ENCODE data around the gene HEXD. TPM values are rescaled to one million over a fixed set of nuclear protein-coding genes. Genes with fewer than 3 reads are reported as not detected.

Gene HEXD
- total and polyA plus RNA-seq, 2 of the 8 experiments (the other 6 are each of a cell fraction or from before 2014, with no cell fraction given) = 20.6 to 21.8 TPM

DNA sequence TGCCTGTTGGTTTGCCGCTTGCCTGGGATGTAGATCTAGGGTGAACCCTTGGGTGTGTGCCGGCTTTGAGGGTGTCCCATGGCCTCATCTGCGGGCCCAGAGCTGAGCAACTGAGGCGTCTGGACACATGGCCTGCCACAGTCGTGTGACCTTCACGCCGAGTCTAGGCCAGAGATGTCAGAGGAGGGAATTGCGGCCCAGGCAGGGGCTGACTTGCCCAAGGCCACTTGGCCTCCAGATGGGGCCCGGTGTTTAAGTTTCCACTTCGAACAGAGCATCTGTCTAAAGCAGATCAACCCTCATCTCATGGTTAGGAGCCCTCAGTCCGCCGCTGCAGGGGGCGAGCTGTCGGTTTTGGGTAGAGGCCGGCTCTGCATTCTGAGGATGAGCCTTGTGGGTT, 73.4 kb downstream of the HEXD start (continued):
- TF ChIP-seq, protein P1, sequence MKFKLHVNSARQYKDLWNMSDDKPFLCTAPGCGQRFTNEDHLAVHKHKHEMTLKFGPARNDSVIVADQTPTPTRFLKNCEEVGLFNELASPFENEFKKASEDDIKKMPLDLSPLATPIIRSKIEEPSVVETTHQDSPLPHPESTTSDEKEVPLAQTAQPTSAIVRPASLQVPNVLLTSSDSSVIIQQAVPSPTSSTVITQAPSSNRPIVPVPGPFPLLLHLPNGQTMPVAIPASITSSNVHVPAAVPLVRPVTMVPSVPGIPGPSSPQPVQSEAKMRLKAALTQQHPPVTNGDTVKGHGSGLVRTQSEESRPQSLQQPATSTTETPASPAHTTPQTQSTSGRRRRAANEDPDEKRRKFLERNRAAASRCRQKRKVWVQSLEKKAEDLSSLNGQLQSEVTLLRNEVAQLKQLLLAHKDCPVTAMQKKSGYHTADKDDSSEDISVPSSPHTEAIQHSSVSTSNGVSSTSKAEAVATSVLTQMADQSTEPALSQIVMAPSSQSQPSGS (IDR thresholded peaks at IDR 0.05; ENCODE audit: low read length) = no peak
- TF ChIP-seq ASH2L (IDR thresholded peaks at IDR 0.05; ENCODE audit: low read length) (no peak), JUN (IDR thresholded peaks at IDR 0.05; ENCODE audit: low read depth, low read length) (no peak), PHF8 (conservative IDR thresholded peaks at IDR 0.05; ENCODE audit: low read depth, low read length) (no peak), CEBPB (IDR thresholded peaks at IDR 0.05; ENCODE audit: low read depth, low read length) (no peak)

Small RNAs within 50 kb of the gene (small RNA-seq; reads per million reads assigned to genes)
- gene RF00019 (ENCODE audit: insufficient read depth) = not detected

Other genes starting within 250 kb of the HEXD start
- gene CCDC57, start 205.5 kb upstream of the HEXD start, total RNA-seq (2021; fragmentation: NEBNext Ultra II Directional; extraction: Animal tissue kit (Norgen Biotek cat#: 25700)) = 12.6 and 12.9 TPM in 2 replicates
- gene CCDC57, start 205.5 kb upstream of the HEXD start, polyA plus RNA-seq (2011; rRNA removed) = 8.4 and 10.1 TPM in 2 replicates
- gene SLC16A3, start 189.3 kb upstream of the HEXD start, total RNA-seq (2021; fragmentation: NEBNext Ultra II Directional; extraction: Animal tissue kit (Norgen Biotek cat#: 25700)) = 3.6 and 3.8 TPM in 2 replicates
- gene SLC16A3, start 189.3 kb upstream of the HEXD start, polyA plus RNA-seq (2011; rRNA removed) = 8.7 and 12.2 TPM in 2 replicates
- 103 and 107 TPM in 2 replicates for gene CSNK1D, start 144.6 kb upstream of the HEXD start, total RNA-seq (2021; fragmentation: NEBNext Ultra II Directional; extraction: Animal tissue kit (Norgen Biotek cat#: 25700))
- 73.5 and 114 TPM in 2 replicates for gene CSNK1D, start 144.6 kb upstream of the HEXD start, polyA plus RNA-seq (2011; rRNA removed)
- gene CD7, start 100.7 kb upstream of the HEXD start, total RNA-seq (2021; fragmentation: NEBNext Ultra II Directional; extraction: Animal tissue kit (Norgen Biotek cat#: 25700)) = 0.86 and 1.3 TPM in 2 replicates
- gene CD7, start 100.7 kb upstream of the HEXD start, polyA plus RNA-seq (2011; rRNA removed) = 0.83 and 1.8 TPM in 2 replicates
- gene SECTM1, start 84.6 kb upstream of the HEXD start, total RNA-seq (2021; fragmentation: NEBNext Ultra II Directional; extraction: Animal tissue kit (Norgen Biotek cat#: 25700)) = 0.20 and 0.57 TPM in 2 replicates
- gene SECTM1, start 84.6 kb upstream of the HEXD start, polyA plus RNA-seq (2011; rRNA removed) = 0.46 and 0.65 TPM in 2 replicates
- 0.38 and 0.54 TPM in 2 replicates for gene TEX19, start 59.1 kb upstream of the HEXD start, total RNA-seq (2021; fragmentation: NEBNext Ultra II Directional; extraction: Animal tissue kit (Norgen Biotek cat#: 25700))
- gene TEX19, start 59.1 kb upstream of the HEXD start, polyA plus RNA-seq (2011; rRNA removed) = 0.46 and 0.80 TPM in 2 replicates
- gene UTS2R, start 46.6 kb upstream of the HEXD start, total RNA-seq (2021; fragmentation: NEBNext Ultra II Directional; extraction: Animal tissue kit (Norgen Biotek cat#: 25700)) = 0.63 TPM in 1 of 2 replicates, not detected in the other
- gene UTS2R, start 46.6 kb upstream of the HEXD start, polyA plus RNA-seq (2011; rRNA removed) = 0.27 and 0.49 TPM in 2 replicates
- gene OGFOD3, start 239 bp downstream of the HEXD start, total RNA-seq (2021; fragmentation: NEBNext Ultra II Directional; extraction: Animal tissue kit (Norgen Biotek cat#: 25700)) = 21.8 and 24.4 TPM in 2 replicates
- 21.1 and 27.9 TPM in 2 replicates for gene OGFOD3, start 239 bp downstream of the HEXD start, polyA plus RNA-seq (2011; rRNA removed)
- 66.7 and 74.6 TPM in 2 replicates for gene CYBC1, start 32.4 kb downstream of the HEXD start, total RNA-seq (2021; fragmentation: NEBNext Ultra II Directional; extraction: Animal tissue kit (Norgen Biotek cat#: 25700))
- gene CYBC1, start 32.4 kb downstream of the HEXD start, polyA plus RNA-seq (2011; rRNA removed) = 81.4 and 116 TPM in 2 replicates
- gene NARF, start 40.4 kb downstream of the HEXD start, total RNA-seq (2021; fragmentation: NEBNext Ultra II Directional; extraction: Animal tissue kit (Norgen Biotek cat#: 25700)) = 87.4 and 97.4 TPM in 2 replicates
- 131 and 161 TPM in 2 replicates for gene NARF, start 40.4 kb downstream of the HEXD start, polyA plus RNA-seq (2011; rRNA removed)
- gene FOXK2, start 101.4 kb downstream of the HEXD start, total RNA-seq (2021; fragmentation: NEBNext Ultra II Directional; extraction: Animal tissue kit (Norgen Biotek cat#: 25700)) = 64.9 and 66.9 TPM in 2 replicates
- gene FOXK2, start 101.4 kb downstream of the HEXD start, polyA plus RNA-seq (2011; rRNA removed) = 34.7 and 42.3 TPM in 2 replicates
- gene WDR45B, start 230.1 kb downstream of the HEXD start, total RNA-seq (2021; fragmentation: NEBNext Ultra II Directional; extraction: Animal tissue kit (Norgen Biotek cat#: 25700)) = 82.0 and 88.8 TPM in 2 replicates
- 100 and 101 TPM in 2 replicates for gene WDR45B, start 230.1 kb downstream of the HEXD start, polyA plus RNA-seq (2011; rRNA removed)